Measurements from ENCODE around the gene KRTAP5-3.
"Not testable (repeated sequence)": the region's sequence is repeated elsewhere in the genome, so short reads cannot be mapped to it uniquely, and the experiment has no call there.

Gene KRTAP5-3

DNA sequence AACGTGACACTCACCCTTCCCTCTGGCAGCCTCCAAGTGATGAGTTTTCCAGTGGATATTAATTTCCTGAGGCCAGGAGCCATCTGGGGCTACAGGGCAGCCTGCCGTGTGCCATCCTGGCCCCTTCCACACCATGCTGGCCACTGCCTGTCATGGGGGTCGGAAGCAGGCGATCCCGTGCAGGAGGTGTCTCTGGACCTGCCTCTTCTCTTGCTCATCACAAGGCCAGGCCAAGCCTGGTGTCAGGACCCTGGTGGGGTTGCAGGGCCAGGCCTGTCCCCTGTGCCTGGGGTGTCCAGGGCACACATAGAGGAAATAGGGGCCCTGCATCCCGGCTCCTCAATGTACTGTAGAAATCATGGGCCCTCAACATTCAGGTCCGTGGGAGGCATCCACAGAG, 3.6 kb downstream of the KRTAP5-3 start:
- Mint-ChIP-seq H3K9me3 (no peaks in the 10 kb centered on the region), H3K36me3 (no peaks in the 10 kb centered on the region), H3K4me1 (peaks cover 32% of the 10 kb centered on the region), H3K27ac (no peak overlapping the region), H3K4me3 (no peak overlapping the region), H3K27me3 (peaks cover 12% of the 10 kb centered on the region)
- ATAC-seq = no peak

GRCh38 chr11:1604181-1604580, 4.1 kb downstream of the KRTAP5-3 start:
- H3K9me3 Mint-ChIP-seq = no peaks in the 10 kb centered on the region
- H3K4me1 Mint-ChIP-seq = peaks cover 32% of the 10 kb centered on the region
- no peak overlapping the region for H3K4me3 Mint-ChIP-seq
- no peaks in the 10 kb centered on the region for H3K36me3 Mint-ChIP-seq
- H3K27ac Mint-ChIP-seq = no peak overlapping the region
- ATAC-seq = no peak
- H3K27me3 Mint-ChIP-seq = peaks cover 12% of the 10 kb centered on the region

DNA sequence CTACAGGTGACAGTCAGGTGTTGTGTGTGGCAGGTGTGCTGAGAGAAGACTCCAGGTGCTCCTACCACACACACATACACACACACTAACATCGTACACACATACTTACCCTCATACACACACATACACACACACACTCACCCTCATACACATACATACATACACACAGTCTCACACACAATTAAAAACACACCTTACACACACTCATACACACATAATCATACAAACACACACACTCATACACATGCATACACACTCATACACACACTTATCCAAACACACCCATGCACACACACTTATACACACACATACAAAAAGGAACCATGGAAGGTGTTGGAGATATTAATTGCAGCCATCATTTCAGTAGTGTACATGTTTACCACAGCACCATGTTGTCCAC, 4.6 kb downstream of the KRTAP5-3 start:
- peaks cover 12% of the 10 kb centered on the region for H3K27me3 Mint-ChIP-seq

GRCh38 chr11:1601663-1602062, 6.6 kb downstream of the KRTAP5-3 start:
- not testable (repeated sequence) for H3K36me3 Mint-ChIP-seq, H3K9me3 Mint-ChIP-seq, H3K4me3 Mint-ChIP-seq
- Mint-ChIP-seq H3K27ac (peak overlapping the region; percentile 47), H3K4me1 (peaks cover 26% of the 10 kb centered on the region), H3K27me3 (peaks cover 16% of the 10 kb centered on the region)
- ATAC-seq = peak; percentile 60

More for the DNA sequence above, 4.6 kb downstream of the KRTAP5-3 start:
- H3K36me3 Mint-ChIP-seq = no peaks in the 10 kb centered on the region
- no peak overlapping the region for H3K27ac Mint-ChIP-seq
- H3K9me3 Mint-ChIP-seq = no peaks in the 10 kb centered on the region
- no peak overlapping the region for H3K4me3 Mint-ChIP-seq
- H3K4me1 Mint-ChIP-seq = peaks cover 32% of the 10 kb centered on the region
- ATAC-seq = no peak

GRCh38 chr11:1600626-1601025, 7.6 kb downstream of the KRTAP5-3 start:
- H3K4me3 Mint-ChIP-seq = no peak overlapping the region
- H3K9me3 Mint-ChIP-seq = no peaks in the 10 kb centered on the region
- H3K27me3 Mint-ChIP-seq = peaks cover 20% of the 10 kb centered on the region
- no peak for ATAC-seq
- H3K27ac Mint-ChIP-seq = peak overlapping the region; percentile 62
- H3K4me1 Mint-ChIP-seq = peaks cover 21% of the 10 kb centered on the region
- H3K36me3 Mint-ChIP-seq = peaks cover 6% of the 10 kb centered on the region

DNA sequence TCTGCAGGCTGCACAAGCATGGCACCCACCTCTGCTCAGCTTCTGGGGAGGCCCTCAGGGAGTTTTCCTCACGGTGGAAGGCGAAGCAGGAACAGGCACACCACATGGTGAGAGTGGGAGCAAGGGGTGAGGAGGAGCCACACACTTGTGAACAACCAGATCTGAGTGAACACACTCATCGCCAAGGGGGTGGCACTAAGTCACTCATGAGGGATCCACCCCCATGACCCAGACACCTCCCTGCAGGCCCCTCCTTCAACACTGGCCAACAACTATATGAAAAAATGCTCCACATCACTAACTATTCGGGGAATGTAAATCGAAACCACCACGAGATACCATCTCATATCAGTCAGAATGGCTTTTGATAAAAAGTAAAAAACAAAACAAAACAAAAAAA, 9.4 kb downstream of the KRTAP5-3 start:
- no peak overlapping the region for H3K4me3 Mint-ChIP-seq
- peaks cover 6% of the 10 kb centered on the region for H3K36me3 Mint-ChIP-seq
- peaks cover 33% of the 10 kb centered on the region for H3K4me1 Mint-ChIP-seq
- peaks cover 20% of the 10 kb centered on the region for H3K27me3 Mint-ChIP-seq
- no peak overlapping the region for H3K27ac Mint-ChIP-seq
- ATAC-seq = no peak
- H3K9me3 Mint-ChIP-seq = no peaks in the 10 kb centered on the region

GRCh38 chr11:1598406-1598805, 9.9 kb downstream of the KRTAP5-3 start:
- not testable (repeated sequence) for H3K36me3 Mint-ChIP-seq, ATAC-seq, H3K4me3 Mint-ChIP-seq, H3K27ac Mint-ChIP-seq, H3K9me3 Mint-ChIP-seq
- Mint-ChIP-seq H3K4me1 (peaks cover 33% of the 10 kb centered on the region), H3K27me3 (peaks cover 20% of the 10 kb centered on the region)

- Mint-ChIP-seq H3K9me3 (no peaks in the 10 kb centered on the region), H3K4me1 (peaks cover 33% of the 10 kb centered on the region), H3K36me3 (peaks cover 6% of the 10 kb centered on the region), H3K27ac (no peak within 1 kb of the TSS), H3K27me3 (peaks cover 20% of the 10 kb centered on the region), H3K4me3 (no peak within 1 kb of the TSS)
- ATAC-seq = no peak
These were observed 10.3 kb downstream of the KRTAP5-3 start, which contains the start of gene KRTAP5-2 for GRCh38 chr11:1597994-1598380. Gene KRTAP5-2 (minus strand): TSS chr11:1598294. CDS start chr11:1598250, 44 bp downstream.

DNA sequence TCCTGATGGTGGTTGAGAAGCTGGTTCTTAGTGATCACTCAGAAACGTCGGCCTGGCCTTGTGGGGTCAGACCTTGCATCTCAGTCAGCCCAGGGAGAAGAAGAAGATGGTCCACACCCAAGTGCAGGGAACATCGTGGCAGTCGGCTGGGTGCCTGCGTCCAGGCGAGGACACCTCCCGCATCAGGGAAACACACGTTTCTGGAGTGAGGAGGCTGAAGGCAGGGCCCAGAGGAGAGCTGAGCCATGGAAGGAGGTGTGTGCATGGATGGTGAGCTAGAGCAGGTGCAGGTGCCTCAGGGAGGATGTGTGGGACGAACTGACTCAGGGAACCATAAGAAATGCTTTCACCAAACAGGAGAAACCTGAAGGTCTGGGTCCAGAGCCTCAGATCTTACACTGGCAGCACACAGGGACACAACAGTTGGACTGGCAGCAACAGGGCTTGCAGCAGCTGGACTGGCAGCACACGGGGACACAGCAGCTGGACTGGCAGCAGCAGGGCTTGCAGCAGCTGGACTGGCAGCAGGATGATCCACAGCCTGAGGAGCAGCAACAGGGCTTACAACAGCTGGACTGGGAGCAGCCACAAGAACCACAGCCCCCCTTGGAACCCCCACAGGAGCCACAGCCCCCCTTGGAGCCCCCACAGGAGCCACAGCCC, 10.8 kb downstream of the KRTAP5-3 start:
- H3K4me1 Mint-ChIP-seq = peaks cover 33% of the 10 kb centered on the region
- no peaks in the 10 kb centered on the region for H3K9me3 Mint-ChIP-seq
- no peak overlapping the region for H3K27ac Mint-ChIP-seq
- peaks cover 6% of the 10 kb centered on the region for H3K36me3 Mint-ChIP-seq
- no peak for ATAC-seq
- no peak overlapping the region for H3K4me3 Mint-ChIP-seq
- H3K27me3 Mint-ChIP-seq = peaks cover 20% of the 10 kb centered on the region

GRCh38 chr11:1596576-1597121, 11.6 kb downstream of the KRTAP5-3 start:
- Mint-ChIP-seq H3K27me3 (peaks cover 20% of the 10 kb centered on the region), H3K4me1 (peaks cover 28% of the 10 kb centered on the region)
- H3K27ac Mint-ChIP-seq, H3K9me3 Mint-ChIP-seq, ATAC-seq, H3K36me3 Mint-ChIP-seq, H3K4me3 Mint-ChIP-seq: not testable (repeated sequence)

DNA sequence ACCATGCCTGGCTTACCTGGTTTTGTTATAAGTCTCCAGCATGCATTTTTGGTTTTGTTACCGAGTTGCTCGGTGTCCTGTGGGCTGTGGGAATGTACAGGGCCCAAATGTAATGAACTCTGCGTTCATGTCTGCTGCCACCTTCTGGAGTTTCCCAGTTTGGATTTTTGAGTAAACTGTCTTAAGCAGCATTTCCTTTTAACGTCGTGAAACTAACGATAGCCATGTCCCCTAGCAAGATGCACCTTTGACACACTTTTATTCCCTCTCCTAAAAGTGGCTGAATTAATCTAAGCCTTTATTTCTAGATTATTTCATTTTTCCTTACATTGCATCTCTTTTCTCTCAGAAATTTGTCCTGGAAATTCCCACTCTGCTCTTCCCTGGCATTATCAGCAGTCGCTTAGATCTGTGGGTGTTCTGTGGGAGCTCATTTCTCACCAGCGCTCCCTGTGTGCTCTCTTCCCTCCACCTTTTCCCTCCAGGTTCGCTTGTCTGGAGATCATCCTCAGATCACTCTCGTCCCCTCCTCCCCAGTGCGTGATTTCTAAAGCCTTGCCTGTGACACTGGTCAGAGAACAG, 12.2 kb downstream of the KRTAP5-3 start:
- peaks cover 23% of the 10 kb centered on the region for H3K4me1 Mint-ChIP-seq
- H3K36me3 Mint-ChIP-seq, H3K9me3 Mint-ChIP-seq, ATAC-seq, H3K27ac Mint-ChIP-seq, H3K4me3 Mint-ChIP-seq: not testable (repeated sequence)
- peaks cover 20% of the 10 kb centered on the region for H3K27me3 Mint-ChIP-seq

DNA sequence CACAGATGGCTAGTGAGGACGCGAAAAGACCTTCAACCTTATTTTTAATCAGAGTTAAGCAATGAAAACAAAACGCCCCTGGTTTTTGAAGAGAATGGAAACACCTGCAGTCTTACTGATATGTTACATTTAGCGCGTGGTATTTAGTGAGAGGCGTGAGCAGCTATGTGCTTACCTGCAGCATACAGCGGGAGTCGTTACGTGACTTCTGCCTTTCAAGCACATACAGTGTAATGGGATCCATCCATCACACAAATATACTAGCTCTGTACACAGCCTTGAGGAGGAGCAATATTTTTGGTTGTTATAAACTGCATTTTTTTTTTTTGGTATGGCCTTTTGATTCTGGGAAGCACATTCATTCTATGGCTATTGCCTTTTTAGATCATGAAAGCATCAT, 15.6 kb downstream of the KRTAP5-3 start:
- Mint-ChIP-seq H3K27me3 (peaks cover 29% of the 10 kb centered on the region), H3K9me3 (no peaks in the 10 kb centered on the region), H3K36me3 (peaks cover 6% of the 10 kb centered on the region), H3K4me1 (peaks cover 35% of the 10 kb centered on the region), H3K27ac (no peak overlapping the region), H3K4me3 (no peak overlapping the region)
- no peak for ATAC-seq

GRCh38 chr11:1589996-1590395, 18.3 kb downstream of the KRTAP5-3 start:
- H3K9me3 Mint-ChIP-seq = no peaks in the 10 kb centered on the region
- no peak overlapping the region for H3K4me3 Mint-ChIP-seq
- H3K36me3 Mint-ChIP-seq = no peaks in the 10 kb centered on the region
- H3K27ac Mint-ChIP-seq = no peak overlapping the region
- ATAC-seq = no peak
- H3K27me3 Mint-ChIP-seq = peaks cover 17% of the 10 kb centered on the region
- H3K4me1 Mint-ChIP-seq = peaks cover 37% of the 10 kb centered on the region

GRCh38 chr11:1589191-1589963, 18.9 kb downstream of the KRTAP5-3 start:
- Mint-ChIP-seq H3K27me3 (peaks cover 18% of the 10 kb centered on the region), H3K4me1 (peaks cover 35% of the 10 kb centered on the region), H3K4me3 (peak overlapping the region; percentile 57), H3K27ac (peak overlapping the region; percentile 71)
- peak; percentile 80 for ATAC-seq
- H3K9me3 Mint-ChIP-seq, H3K36me3 Mint-ChIP-seq: not testable (repeated sequence)

- Mint-ChIP-seq H3K36me3 (no peaks in the 10 kb centered on the region), H3K9me3 (no peaks in the 10 kb centered on the region), H3K4me1 (peaks cover 49% of the 10 kb centered on the region), H3K4me3 (no peak overlapping the region), H3K27ac (no peak overlapping the region), H3K27me3 (peaks cover 30% of the 10 kb centered on the region)
- ATAC-seq = no peak
These were observed 21.6 kb downstream of the KRTAP5-3 start for GRCh38 chr11:1586699-1587098.

All from stimulated activated memory B cell treated with anti-CD40 and anti-IgM and Interleukin-4, amounts not matched to agents 10 μg/mL and 1 μg/mL and 100 μg/mL, for 72 hours (primary cell).